GM21447 (cell line): ENCODE measurements around the gene ENPP3.
"Not testable (repeated sequence)": the region's sequence is repeated elsewhere in the genome, so short reads cannot be mapped to it uniquely, and the experiment has no call there.

Experiments used
- ATAC-seq: cut with Tn5 transposase; IDR thresholded peaks from one replicate; pipeline ENCODE4 v1.9.1; 2021; ENCODE audit not compliant: unreplicated experiment

The ENPP3 gene

GRCh38 chr6:131731224-131731623 lies 94.1 kb downstream of the ENPP3 start:
- ATAC-seq: no peak

DNA sequence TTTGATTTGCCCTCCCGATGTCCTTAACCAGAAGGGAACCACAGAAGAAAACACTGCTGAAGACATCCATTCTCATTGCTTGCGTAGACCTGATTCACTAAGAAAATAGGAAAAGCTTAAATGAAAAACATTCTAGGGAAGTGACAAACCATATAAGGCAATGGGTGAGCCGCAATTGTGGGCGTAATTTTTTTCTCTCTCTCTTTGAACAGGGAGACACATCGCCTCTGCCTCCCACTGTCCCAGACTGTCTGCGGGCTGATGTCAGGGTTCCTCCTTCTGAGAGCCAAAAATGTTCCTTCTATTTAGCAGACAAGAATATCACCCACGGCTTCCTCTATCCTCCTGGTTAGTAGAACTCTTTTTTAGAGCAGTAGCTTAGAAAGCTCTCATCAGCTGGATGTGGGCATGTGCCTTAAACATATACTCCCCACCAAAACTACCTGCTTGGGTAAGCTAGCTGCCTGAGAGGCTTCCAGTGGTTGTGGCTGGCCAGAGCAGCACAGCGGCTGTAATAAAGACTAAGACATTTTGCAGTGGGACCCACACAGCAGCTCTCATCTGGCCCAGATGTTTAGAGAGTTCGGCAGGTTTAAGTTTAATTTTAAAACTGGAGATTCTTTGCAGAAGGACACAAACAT lies 96.4 kb downstream of the ENPP3 start:
- ATAC-seq: no peak

GRCh38 chr6:131736003-131736596 lies 99.0 kb downstream of the ENPP3 start:
- no peak for ATAC-seq

DNA sequence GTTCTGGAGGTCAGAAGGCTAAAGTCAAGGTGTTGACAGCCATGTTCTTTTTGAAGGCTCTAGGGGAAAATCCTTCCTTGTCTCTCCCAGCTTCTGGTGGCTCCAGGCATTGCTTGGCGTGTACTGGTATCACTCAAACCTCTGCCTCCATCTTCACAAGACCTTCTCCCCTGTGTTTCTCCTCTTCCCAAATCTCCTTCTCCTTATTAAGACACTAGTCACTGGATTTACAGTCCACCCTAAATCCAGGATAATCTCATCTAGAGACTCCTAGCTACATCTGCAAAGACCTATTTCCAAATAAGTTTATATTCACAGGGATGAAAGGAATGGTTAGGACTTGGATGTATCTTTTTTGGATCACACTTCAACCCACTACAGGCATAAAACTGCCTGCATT lies 99.7 kb downstream of the ENPP3 start:
- ATAC-seq: no peak

GRCh38 chr6:131739136-131739535 lies 102.0 kb downstream of the ENPP3 start:
- ATAC-seq: no peak

DNA sequence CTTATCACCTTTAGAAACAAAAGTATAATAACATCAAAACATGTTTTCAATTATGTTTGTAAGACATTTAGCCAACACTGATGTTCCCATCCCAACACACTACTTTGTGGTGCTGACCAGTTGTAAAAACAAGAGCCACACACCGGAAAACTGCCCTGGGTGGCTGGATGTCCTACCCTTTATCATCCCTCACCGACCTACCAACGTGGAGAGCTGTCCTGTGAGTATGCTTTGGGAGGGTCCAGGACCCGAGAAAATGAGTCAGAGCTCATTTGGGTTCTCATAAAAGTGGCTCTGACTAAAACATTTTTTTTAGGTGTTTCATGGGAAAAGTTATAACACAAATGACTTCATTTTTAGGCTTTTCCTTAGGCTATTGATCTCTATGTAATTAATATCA lies 103.1 kb downstream of the ENPP3 start:
- no peak for ATAC-seq

GRCh38 chr6:131741688-131742393 lies 104.7 kb downstream of the ENPP3 start:
- ATAC-seq: no peak

DNA sequence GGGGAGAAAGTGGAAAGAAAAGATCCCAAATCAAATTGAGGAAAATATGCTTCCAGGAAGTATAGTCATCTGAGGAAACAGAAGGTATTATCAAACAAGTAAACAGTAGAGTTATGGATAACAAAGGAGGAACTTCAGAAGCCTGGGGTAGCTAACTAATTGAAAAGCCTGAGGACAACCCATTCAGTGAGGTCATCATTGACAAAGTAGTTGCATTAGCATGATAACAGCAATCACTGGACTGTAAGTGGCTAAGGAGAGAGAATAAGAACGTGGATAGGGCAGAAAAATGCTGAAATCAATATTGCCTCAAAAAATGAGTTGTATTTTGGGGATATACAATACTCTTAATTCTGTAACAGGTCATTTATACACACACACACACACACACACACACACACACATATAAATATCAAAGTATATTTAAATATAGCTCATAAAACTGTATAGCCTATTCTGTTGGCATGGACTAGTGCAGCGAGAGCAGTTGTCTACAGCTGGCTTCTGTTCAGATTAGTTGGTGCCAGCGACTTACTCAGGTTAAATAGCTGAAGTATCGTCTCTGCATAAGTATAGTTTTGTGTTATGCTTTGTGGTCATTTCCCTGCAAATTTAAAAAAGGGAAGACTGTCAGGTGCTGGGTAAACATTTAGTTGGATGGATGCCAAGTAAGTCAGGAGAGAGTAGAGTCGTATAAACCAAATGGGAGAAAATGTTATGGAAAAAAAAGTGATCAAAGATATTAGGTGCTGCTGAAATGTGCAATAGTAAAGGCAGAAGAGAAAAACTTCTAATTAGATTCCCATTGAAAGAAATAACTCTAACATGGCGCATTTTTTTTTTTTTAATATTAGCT lies 107.6 kb downstream of the ENPP3 start:
- ATAC-seq: no peak

- no peak for ATAC-seq
These were observed 108.4 kb downstream of the ENPP3 start for GRCh38 chr6:131745476-131745875.

GRCh38 chr6:131747821-131748353 lies 110.8 kb downstream of the ENPP3 start:
- ATAC-seq: no peak

GRCh38 chr6:131749023-131749422 lies 111.9 kb downstream of the ENPP3 start:
- no peak for ATAC-seq

DNA sequence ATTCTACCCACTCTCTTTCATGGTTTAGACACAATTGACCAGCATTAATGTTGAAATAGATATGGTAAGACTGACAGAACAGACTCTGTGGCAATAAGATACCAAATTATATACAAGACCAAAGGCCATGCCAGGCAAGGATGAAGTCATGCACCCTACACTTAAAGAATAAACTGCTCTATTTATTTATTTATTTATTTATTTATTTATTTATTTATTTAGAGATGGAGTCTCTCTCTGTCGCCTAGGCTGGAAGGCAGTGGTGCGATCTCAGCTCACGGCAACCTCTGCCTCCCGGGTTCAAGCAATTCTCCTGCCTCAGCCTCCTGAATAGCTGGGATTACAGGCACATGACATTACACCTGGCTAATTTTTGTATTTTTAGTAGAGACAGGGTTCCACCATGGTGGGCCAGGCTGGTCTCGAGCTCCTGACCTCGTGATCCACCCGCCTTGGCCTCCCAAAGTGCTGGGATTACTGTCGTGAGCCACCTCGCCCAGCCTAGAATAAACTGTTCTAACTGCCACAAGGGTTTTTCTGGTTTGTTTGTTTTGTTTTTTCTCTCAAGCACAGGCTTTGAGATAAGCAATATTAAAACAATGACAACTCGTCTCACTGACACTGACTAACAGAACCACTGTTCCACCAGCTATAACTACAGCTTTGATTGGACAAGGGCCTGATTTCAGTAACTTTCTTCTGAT lies 114.1 kb downstream of the ENPP3 start:
- ATAC-seq: not testable (repeated sequence)

- no peak for ATAC-seq
These were observed 117.0 kb downstream of the ENPP3 start for GRCh38 chr6:131754088-131754487.

DNA sequence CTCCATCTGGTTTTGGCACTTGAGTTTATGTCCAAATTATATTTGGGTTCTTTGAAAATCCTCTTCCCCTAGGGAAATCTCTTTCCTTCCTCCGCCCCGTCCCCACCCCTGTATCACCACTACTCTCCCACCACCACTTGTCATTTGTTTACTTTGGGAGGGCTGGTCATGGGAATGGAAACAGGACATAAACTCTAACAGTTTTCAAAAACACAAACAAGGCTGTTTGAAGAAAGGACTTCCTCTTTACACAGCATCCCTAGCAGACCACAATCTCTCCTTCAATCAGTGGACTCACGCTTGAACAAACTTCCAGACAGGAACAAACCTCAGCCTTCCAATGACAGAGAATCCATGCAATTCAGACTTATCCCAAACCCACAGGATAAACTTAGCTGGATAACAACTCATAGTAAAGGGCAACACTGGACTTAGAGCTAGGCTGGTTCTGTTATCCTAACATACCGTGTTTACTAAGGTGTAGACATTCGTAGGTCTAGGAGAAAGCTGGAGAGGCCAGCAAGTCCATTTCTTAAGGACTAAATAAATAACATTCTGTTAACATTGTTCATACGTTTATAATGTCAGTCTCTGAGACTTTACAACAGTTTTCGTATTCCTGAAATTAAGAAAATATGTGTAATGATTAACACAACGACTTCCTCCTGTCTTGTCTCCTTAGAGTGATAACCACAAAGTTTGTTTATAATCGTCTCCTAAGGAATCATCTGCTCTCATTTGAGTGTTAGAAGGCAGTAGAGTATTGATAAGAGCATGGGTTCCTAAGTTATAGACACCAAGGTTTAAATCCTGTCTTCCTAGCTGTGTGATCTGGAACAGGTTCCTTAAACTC lies 117.8 kb downstream of the ENPP3 start:
- no peak for ATAC-seq

DNA sequence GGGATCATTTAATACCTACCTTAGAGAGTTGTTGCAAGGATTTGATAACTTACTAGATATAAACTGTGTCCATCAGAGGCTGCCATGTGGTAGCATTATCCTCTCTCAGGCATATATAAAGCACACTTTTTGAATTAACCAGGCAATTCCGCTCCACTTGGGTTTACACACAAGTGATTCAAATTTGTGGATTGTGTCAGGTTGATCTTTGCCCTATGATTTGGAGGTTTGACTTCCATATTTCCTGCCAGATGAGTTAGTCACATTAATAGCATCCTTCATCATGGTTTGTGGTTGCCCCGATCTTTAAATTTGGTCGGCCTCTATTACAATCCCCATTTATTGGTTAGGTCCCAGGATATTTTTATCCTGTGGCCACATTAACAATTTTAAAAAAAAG lies 118.5 kb downstream of the ENPP3 start:
- ATAC-seq: no peak

GRCh38 chr6:131756039-131756438 lies 118.9 kb downstream of the ENPP3 start:
- ATAC-seq: no peak

DNA sequence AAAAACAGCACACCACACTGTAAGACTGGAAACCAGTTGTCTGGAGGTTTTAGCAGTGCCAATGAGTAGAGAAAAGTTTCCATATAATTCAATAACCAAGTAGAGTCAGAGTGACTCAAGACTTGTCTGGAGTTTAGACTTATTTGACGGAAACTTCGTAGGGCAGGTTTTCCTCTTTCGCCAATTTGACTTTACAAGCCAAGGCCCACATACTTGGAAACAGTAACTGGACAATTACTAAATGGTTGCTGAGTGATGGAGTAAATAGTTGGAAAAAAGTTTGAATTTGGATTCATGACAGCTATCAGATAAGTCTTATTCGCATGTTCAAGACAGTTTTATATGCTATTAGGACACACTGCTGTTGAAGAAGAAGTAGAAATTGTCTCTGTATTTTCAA lies 121.8 kb downstream of the ENPP3 start:
- ATAC-seq: no peak

- no peak for ATAC-seq
These were observed 124.1 kb downstream of the ENPP3 start for GRCh38 chr6:131761060-131761761.

GRCh38 chr6:131761762-131762067 lies 124.6 kb downstream of the ENPP3 start:
- ATAC-seq: no peak
